ENCODE results near the gene KCNMA1.
A peak's percentile ranks its signal among the peaks of the same experiment; 100 is the strongest.
"Not testable (repeated sequence)": the region's sequence is repeated elsewhere in the genome, so short reads cannot be mapped to it uniquely, and the experiment has no call there.

The KCNMA1 gene

DNA sequence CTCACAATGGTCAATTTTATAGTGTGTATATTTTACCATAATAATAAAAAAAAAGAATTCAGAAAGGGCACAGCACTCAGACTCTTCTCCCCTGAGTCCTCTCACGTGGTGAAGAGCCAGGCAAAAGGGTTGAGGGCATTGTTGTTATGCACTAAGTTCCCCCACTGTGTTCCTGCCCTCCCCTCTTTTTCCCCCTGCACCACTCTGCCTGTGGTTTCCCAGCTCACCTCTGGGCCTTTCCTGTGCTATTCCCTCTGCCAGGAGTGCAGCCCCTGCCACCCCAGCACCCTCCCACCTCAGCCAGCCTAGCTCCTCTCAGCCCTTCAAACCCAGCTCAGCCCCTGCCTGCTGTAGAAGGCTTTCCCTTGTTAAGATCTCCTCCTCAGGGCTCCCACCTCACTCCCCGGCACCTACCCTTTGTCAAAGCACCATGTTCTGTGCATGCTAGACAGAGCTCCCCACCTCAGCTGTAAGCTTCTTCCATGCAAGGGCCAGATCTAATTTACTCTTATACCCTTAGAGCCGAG is 108.5 kb downstream of the KCNMA1 start:
- no peak for DNase-seq

DNA sequence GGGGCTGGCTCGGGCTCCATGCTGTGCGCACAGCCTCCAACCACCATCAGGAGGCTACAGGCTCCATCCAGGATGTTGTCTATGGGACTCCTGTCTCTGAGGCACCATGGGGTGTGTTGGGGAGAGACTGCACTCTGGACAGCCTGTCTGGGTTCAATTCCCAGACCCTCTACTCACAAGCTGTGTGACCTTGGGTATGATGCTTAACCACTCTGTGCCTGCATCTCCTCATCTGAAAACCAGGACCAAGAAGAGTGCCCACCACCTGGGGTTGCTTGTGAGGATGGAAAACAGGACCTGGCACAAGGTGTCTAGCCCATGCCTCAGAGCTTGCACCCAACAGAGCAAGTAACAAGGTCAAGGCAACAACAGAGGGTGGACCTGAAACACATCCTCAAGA is 109.8 kb downstream of the KCNMA1 start:
- no peak for DNase-seq

DNA sequence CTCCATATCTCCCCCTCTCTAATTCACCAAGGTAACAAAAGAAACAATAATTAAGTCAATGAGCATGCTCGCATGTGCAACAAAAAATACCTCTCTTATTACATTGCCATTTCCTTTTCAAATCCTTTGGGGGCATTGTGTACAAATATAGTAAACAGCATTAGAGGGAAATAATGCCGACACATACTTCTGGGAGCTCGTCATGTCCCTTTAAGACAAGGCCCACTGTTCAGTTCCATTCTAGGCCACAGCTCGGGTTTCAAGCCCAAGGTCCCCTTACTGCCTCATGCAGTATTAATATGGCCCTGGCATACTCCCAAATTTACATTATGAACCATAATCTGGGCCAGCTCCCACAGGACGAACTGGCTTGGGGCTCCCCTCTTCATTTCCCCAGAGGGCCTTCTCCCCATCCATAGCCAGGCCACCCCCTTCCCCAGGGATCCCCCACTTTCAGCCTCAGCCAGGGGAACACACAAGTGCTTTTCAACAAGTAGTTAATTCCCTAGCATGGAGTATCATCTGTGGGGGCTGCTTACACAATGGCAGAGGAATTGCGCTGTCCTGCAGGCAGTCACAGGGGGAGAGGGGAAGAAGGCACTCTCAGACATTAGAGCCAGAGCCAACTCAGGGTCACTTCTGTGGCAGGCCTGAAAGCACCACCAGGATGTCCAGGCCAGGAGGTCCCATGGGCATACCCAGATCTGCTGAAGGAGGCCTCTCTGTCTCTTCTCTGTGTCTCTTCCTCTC is 110.6 kb downstream of the KCNMA1 start:
- no peak for DNase-seq

DNA sequence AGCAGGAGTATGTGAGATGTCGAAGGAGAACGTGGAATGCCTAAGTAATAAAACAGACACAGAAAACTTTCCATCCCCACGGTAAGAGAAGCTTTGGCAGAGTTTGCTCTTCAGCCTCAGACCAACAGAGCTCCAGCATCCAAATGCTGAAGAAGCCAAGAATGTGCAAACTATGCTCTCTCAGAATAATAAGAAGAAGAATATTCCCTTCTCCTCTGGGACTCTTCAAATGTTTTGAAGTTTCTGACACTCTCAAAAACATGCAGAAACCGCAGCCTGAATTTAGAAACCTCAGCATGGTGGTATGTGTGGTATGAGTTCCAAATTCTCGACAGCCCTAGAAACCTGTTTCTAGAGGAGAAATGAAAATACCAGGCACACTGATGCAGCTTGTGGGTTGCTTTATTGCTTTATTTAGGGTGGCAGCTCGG is 113.3 kb downstream of the KCNMA1 start:
- DNase-seq: peak; percentile 98

DNA sequence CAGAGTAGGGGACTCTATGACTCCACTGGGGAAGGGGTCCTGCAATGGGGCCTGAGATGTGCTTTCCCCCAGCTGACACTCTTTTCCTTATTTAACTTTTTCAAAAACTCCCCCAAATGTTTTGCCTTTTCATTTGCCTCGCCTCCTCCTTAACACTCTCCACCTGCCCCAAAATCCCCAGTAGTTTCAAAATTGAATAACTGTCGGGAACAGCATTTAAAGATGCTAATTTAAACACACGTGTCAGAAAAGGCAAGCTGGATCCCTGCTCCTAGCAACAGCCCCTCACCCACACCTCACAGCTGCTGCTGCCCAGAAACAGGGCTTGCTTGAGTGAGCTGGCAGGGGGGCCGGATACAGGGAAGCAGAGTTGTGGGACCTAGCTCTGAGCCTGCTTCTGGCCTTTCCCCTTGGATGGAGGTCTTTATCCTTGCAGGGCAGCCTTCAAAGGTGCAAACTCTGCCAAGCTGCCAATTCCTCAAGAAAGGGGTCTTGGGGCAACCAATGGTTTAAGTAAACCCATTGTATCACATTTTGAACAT is 115.3 kb downstream of the KCNMA1 start:
- no peak for DNase-seq

DNA sequence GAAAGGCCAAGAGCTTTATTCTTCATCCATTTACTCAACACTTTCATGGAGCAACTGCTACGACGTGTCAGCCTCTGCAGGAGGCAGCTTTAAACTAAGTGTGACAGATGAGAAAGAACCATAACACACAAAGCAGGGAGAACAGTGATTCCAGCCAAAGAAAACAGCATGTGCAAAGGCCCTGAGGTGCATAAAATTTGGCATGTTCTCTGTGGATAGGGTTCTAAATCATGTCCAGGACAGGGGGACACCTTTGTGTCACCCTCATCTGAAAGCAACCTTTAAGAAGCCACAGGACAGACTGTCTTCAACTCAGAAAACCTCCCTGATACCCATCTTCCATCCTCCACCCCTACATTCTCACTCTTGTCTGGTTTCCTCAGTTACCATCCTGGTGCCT is 116.6 kb downstream of the KCNMA1 start:
- DNase-seq: no peak

DNA sequence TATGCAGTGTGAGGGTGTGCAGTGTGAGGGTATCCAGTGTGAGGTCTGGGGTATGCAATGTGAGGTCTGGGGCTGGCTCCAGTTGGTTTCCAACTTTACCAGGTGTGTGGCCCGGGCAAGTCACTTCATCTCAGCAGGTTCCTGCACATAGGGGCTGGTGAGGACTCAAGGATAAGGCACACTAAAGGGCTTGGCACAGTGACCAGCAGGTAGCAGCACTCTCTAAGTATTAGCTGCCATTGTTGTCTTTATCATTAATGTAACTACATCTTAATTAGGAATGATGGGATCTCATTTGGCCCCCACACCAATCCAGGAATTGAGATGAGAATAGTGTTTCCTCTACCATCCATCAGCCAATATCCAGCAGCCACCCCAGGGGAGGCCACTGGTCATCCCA is 117.3 kb downstream of the KCNMA1 start:
- DNase-seq: no peak

DNA sequence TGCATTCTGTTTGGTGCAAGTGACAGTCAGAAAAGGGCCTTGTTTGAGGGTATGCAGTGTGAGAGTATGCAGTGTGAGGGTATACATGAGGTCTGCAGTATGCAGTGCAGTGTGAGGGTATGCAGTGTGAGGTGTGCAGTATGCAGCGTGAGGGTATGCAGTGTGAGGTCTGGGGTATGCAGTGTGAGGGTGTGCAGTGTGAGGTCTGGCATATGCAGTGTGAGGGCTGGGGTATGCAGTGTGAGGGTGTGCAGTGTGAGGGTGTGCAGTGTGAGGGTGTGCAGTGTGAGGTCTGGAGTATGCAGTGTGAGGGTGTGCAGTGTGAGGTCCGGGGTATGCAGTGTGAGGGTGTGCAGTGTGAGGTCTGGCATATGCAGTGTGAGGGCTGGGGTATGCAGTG is 117.8 kb downstream of the KCNMA1 start:
- DNase-seq: not testable (repeated sequence)

DNA sequence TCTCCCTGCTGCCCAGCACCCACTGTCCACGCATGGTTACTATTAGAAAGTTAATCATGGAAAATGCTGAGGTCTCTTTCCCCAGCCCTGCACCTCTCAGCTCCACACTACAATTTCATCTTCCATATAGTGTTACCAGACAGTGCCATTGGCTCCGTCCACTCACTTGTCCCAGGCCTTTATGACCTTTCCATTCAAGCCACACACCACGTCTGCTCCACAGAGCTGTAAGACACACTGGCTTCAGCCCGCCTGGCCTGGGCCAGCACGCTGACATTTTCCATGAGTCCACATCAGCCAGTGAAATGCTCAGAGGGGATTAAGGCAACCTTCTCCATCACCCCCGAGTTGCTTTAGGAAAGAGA is 118.7 kb downstream of the KCNMA1 start:
- no peak for DNase-seq

DNA sequence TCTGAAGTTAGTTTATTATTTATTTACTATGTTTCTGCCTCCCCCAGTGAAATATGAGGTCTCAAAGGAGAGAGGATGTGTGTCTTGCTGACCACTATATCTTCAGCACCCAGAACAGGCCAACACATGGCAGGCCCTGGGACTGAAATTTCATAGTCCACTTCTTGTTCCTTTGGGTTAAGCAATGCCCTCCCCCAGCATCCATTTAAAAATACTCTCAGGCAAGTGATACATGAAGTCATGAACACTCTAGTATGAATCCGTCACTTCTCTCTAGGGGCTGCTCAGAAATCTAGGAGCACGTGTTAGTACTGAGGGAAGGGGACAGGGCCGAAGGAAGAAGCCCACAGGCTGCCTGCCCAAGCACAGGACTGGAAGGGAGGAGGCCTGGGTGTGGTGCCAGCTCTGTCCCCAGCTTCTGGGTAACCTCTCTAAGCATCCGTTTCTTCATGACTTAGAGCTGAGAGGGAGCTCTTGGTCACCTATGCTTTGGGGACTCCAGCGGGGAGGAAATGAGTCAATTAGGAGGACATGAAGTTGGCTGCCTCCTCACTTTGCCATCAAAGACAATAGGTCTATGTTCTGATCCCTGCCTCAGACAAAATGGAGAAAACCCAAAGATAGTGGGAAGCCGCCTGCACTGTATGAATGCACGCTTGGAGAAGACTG is 119.2 kb downstream of the KCNMA1 start:
- no peak for DNase-seq

DNA sequence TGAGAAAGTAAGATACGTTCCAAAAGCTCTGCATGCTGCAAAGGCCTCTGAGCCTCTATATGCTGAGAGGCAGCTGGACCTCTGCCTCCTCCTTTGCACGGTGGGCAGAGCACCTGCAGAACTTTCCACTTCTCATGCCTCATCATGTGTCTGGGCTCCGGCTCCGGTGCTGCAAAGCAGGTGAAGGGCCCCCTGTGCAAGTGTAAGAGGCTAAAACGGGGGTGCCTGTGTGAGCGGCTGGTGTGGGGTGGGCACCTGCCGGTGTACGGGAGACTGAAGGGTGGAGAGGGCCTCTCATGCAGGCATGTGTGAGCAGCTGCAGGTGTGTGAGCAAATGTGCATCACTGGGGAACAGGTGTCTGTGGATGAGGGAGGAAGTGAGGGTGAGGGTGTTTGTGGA is 121.0 kb downstream of the KCNMA1 start:
- DNase-seq: no peak

DNA sequence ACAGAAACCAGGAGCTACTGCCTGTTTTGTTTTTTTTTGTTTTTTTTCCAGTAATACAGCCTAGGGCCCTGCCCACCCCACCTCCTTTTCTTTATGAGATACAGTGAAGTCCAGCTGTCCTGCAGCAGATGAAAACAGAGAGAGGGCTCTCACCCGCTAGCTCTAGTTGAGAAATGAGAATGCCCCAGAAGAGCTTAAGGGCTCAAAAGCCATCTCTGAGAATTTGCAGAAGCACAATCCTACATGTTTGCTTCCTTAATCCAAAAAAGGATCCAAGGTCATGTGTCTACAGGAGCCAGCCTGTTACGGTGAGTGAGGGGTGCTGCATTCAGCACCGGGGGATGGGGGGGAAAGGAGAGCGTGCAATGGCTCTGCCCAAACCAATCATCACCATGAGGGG is 122.7 kb downstream of the KCNMA1 start:
- DNase-seq: no peak

DNA sequence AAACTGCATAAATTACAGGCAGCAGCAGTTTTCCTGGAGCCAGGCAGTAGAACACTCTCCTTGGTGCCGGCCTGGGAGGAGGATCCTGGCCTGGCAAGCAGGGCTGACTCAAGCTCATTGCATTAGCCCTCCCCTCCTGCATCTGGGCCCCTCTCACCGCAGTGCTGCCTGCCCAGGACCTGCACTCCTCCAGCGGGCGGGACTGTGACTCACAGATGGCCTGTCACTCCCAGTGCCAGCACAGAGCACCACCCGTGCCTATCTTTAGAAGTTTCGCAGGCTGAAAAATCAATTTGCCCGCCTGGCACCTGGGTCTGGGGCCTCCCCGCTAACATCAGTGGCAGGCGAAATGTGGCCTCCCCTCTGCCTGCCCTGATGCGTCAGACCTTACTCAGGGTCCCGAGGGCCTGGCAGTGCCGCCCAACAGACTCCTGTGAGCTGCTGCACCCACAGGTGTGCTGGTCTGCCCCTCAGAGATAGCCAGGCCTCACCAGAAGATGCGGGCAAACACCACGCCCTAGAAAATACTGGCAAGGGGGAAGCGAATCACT is 123.8 kb downstream of the KCNMA1 start:
- DNase-seq: peak; percentile 91

DNA sequence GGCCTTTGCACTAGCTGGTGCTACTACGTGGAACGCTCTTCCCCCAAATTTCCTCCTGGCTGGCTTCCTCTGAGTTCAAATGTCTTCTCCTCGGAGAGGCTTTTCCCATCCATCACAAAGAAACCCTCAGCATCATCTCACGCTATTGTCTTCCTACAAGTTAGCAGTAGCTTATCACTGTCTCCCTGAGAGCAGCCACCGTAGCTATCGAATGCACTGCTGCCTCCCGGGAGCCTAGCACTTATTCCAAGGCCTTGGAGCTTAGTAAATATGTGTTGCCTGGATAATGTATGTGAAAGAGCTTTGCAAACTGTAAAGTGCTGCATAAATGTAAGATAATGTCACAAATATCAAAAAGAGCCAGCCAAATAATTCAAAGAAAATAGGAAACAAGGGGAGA is 124.4 kb downstream of the KCNMA1 start:
- DNase-seq: no peak

DNA sequence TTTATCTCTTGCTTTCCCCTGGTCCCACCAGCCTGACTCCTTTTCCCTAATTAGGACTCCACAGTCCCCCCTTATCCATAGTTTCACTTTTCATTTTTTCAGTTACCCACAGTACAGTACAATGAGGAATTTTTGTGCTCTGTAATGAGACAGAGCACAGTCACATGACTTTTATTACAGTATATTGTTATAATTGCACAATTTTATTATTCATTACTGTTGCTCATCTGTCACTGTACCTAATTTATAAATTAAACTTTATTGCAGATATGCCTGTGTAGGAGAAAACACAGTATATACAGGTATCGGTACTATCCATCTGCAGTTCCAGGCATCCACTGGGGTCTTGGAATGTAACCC is 125.4 kb downstream of the KCNMA1 start:
- DNase-seq: no peak

DNA sequence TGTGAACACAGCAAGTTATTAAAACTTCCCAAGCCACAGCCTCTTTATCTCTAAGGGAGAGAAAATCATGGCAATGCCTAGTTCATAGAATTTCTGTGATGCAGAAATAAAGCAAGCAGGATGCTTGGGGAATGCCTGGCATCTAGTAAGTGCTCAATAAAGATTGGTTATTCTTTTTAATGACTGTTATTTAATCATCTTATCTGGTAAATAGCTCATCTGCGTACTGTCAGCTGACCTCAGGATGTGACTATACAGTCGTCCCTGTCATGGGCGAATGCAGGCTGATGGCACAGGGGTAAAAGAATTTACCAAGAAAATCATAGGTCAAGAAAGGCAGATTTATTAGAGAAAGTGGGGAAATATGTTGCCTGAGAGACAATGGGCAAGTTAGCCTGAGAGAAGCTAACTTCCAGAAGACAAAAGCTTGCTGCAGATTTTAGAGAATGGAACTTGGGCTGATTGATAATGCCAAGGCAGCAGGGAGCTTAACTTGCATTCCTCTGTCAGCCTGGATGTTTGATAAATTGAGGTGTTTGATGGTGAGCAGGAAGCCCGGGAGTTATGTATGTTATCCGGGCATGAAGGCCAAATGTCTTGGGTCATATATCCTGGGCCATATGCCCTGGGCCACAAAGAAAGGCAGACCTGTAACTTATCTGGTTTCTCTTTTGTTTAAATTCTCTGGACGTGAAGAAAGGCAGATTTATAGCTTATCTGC is 126.0 kb downstream of the KCNMA1 start:
- DNase-seq: peak; percentile 75

DNA sequence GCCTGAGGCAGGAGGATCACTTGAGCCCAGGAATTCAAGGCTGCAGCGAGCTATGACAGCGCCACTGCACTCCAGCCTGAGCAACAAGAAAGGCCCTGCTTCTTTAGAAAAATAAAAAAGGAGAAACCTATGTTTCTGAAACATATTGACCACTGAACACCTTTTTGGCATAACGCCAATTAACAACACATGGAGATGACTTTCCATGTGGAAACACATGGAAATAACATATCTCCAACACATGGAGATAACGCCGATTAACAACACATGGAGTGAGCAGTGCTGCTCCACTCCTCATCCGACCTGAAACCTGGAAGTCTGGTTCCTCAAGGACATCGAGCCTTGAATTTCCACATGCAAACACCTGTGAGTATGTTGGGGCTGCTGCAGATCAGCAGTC is 126.9 kb downstream of the KCNMA1 start:
- DNase-seq: no peak

DNA sequence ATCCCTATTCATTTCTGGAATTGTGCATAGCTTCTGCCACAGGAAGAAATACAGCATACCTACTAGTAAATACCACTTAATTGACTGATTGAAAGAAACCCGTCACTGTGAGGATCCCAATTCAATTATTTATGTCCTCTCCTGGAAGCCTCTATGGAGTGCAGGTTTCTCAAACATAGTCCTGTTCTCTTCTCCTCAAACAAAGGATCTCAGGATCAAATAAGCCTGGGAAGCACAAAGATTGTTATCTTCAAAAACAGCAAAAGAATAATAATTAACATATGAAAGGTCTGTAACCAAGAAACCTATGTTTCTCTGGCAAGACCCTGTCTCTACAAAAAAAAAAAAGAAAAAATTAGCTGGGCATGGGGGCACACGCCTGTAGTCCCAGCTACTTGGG is 127.3 kb downstream of the KCNMA1 start:
- no peak for DNase-seq

DNA sequence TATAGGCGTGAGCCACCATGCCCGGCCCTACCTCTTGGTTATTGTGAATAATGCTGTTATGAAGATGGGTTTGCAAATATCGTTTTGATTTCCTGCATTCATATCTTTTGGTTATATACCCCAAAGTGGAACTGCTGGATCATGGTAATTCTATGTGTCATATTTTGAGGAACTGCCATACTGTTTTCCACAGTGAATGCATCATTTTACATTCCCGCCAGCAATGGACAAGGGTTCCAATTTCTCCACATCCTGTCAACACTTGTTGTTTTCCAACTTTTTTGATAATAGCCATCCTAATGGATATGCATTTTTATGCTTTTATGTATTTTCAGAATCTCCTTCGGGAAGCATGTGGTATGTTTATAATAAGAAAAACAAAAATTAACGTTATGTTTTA is 128.2 kb downstream of the KCNMA1 start:
- no peak for DNase-seq

DNA sequence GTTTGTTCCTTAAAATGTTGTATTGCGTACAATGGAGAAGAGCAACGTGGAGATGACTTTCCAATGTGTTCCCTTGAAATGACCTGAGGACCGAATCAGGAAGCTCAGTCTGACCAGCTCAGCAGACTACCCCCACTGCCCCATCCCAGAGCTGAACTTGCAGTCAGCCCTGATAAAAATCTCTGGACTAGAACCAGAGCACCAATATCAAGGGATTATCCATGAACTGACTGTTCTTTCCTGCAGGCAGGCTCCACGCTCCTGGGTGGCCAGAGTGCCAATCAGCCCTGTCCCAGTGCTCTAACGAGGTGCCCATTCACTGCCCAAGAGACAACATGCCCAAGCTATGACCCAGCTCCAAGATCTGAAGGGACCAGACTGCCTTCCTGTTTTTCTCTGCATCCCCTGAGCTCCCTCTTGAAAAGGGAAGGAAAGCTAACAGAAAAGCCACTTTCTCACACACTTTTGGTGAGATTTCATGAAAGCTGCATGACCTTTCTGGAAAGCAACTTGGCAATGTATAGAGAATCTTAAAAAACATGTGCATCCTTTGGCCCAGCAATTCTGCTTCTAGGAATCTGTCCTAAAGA is 130.2 kb downstream of the KCNMA1 start:
- no peak for DNase-seq

DNA sequence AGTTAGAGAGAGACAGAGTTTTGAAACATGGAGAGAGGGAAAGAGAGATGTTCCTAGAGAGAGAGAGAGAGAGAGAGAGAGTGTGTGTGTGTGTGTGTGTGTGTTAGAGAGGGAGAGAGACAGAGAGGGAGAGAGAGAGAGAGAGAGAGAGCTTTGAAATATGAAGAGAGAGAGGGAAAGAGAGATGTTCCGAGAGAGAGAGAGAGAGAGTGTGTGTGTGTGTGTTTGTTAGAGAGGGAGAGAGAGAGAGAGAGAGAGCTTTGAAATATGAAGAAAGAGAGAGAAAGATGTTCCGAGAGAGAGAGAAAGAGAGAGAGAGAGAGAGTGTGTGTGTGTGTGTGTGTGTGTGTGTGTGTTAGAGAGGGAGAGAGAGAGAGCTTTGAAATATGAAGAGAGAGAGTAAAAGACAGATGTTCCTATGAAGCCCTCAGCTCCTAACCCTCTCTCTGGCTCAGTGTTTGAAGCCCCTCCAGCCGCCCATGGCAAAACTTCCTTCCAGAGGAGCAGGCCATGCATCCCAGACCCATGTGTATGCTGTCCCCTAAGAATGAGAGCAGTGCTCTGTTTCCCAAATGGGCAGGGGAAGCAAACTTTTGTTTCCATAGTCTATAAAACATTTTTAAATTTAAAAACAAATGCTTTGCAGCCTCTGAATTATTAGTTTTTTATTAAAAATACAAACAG is 130.9 kb downstream of the KCNMA1 start:
- DNase-seq: peak; percentile 67
